Measurements from ENCODE around the gene FBXO28. TPM values are rescaled to one million over a fixed set of nuclear protein-coding genes. Genes with fewer than 3 reads are reported as not detected.
A peak's percentile ranks its signal among the peaks of the same experiment; 100 is the strongest.
"Not testable (repeated sequence)": the region's sequence is repeated elsewhere in the genome, so short reads cannot be mapped to it uniquely, and the experiment has no call there.

Gene FBXO28
- total and polyA plus RNA-seq, 2 experiments from 2014 or later = 14.9 to 31.8 TPM

GRCh38 chr1:224201383-224201782, 87.5 kb downstream of the FBXO28 start:
- Histone ChIP-seq H3F3A (ENCODE audit: insufficient read depth) (peaks cover 33% of the 10 kb centered on the region), H3K9me3 (ENCODE audit: low read depth) (no peaks in the 10 kb centered on the region), H3K4me2 (ENCODE audit: unreplicated experiment) (no peak overlapping the region), H3K36me3 (ENCODE audit: low read depth) (no peaks in the 10 kb centered on the region), H3K79me2 (ENCODE audit: insufficient read depth) (no peaks in the 10 kb centered on the region), H3K27ac (no peak overlapping the region), H3K27me3 (replicated peaks; ENCODE audit: insufficient read depth) (no peaks in the 10 kb centered on the region), H3K9ac (no peak overlapping the region), H3K4me3 (no peak overlapping the region), H3K9me2 (ENCODE audit: insufficient read depth) (no peaks in the 10 kb centered on the region), H2AFZ (no peak overlapping the region), H4K20me1 (ENCODE audit: insufficient read depth) (no peaks in the 10 kb centered on the region), H3K4me1 (ENCODE audit: insufficient read depth) (peaks cover 25% of the 10 kb centered on the region)
- in situ Hi-C loops (cut with MboI) = no loop called here
- no peak for TF ChIP-seq EZH2phosphoT487 (IDR thresholded peaks at IDR 0.05; ENCODE audit: insufficient read depth, low read depth)
- no peak for TF ChIP-seq EZH2 (IDR thresholded peaks at IDR 0.05; ENCODE audit: insufficient read depth, poor library complexity, severe bottlenecking)
- peak; percentile 26 for DNase-seq
- WGBS, 2 experiments (ENCODE audit: low coverage in 1 of 2, low lambda C conversion rate in 2 of 2, missing lambda C conversion rate in 2 of 2) = 85 to 86% methylated on average over 5 of the region's 5 CpGs

GRCh38 chr1:224201853-224202252, 87.9 kb downstream of the FBXO28 start:
- Histone ChIP-seq H3K4me3 (no peak overlapping the region), H2AFZ (no peak overlapping the region), H3K9me3 (ENCODE audit: low read depth) (no peaks in the 10 kb centered on the region), H3K9ac (no peak overlapping the region), H4K20me1 (ENCODE audit: insufficient read depth) (no peaks in the 10 kb centered on the region), H3K36me3 (ENCODE audit: low read depth) (no peaks in the 10 kb centered on the region), H3K27ac (no peak overlapping the region), H3F3A (ENCODE audit: insufficient read depth) (peaks cover 33% of the 10 kb centered on the region), H3K4me1 (ENCODE audit: insufficient read depth) (peaks cover 25% of the 10 kb centered on the region), H3K4me2 (ENCODE audit: unreplicated experiment) (no peak overlapping the region), H3K27me3 (replicated peaks; ENCODE audit: insufficient read depth) (no peaks in the 10 kb centered on the region), H3K79me2 (ENCODE audit: insufficient read depth) (no peaks in the 10 kb centered on the region), H3K9me2 (ENCODE audit: insufficient read depth) (no peaks in the 10 kb centered on the region)
- in situ Hi-C loops (cut with MboI) = no loop called here
- DNase-seq = no peak
- TF ChIP-seq EZH2 (IDR thresholded peaks at IDR 0.05; ENCODE audit: insufficient read depth, poor library complexity, severe bottlenecking) = no peak
- TF ChIP-seq EZH2phosphoT487 (IDR thresholded peaks at IDR 0.05; ENCODE audit: insufficient read depth, low read depth) = no peak
- WGBS, 2 experiments (ENCODE audit: low coverage in 1 of 2, low lambda C conversion rate in 2 of 2, missing lambda C conversion rate in 2 of 2) = 82% methylated on average over 4 of the region's 4 CpGs

- H3K4me3 ChIP-seq = no peak overlapping the region
- peak overlapping the region; percentile 25 for H3K4me2 ChIP-seq (ENCODE audit: unreplicated experiment)
- 57 to 58% methylated on average over 8 of the region's 8 CpGs for WGBS, 2 experiments (ENCODE audit: low coverage in 1 of 2, low lambda C conversion rate in 2 of 2, missing lambda C conversion rate in 2 of 2)
- no peaks in the 10 kb centered on the region for H3K27me3 ChIP-seq (replicated peaks; ENCODE audit: insufficient read depth)
- no peaks in the 10 kb centered on the region for H3K9me2 ChIP-seq (ENCODE audit: insufficient read depth)
- H3K36me3 ChIP-seq (ENCODE audit: low read depth) = no peaks in the 10 kb centered on the region
- H3K9ac ChIP-seq = no peak overlapping the region
- H2AFZ ChIP-seq = no peak overlapping the region
- in situ Hi-C loops (cut with MboI) = no loop called here
- 0 out of 2 replicates have a peak overlapping the region, but pooled peaks have one; percentile 86 for H3K27ac ChIP-seq
- H3K4me1 ChIP-seq (ENCODE audit: insufficient read depth) = peaks cover 25% of the 10 kb centered on the region
- TF ChIP-seq EZH2 (IDR thresholded peaks at IDR 0.05; ENCODE audit: insufficient read depth, poor library complexity, severe bottlenecking) (no peak), EZH2phosphoT487 (IDR thresholded peaks at IDR 0.05; ENCODE audit: insufficient read depth, low read depth) (no peak)
- H4K20me1 ChIP-seq (ENCODE audit: insufficient read depth) = no peaks in the 10 kb centered on the region
- peaks cover 33% of the 10 kb centered on the region for H3F3A ChIP-seq (ENCODE audit: insufficient read depth)
- no peaks in the 10 kb centered on the region for H3K9me3 ChIP-seq (ENCODE audit: low read depth)
- H3K79me2 ChIP-seq (ENCODE audit: insufficient read depth) = no peaks in the 10 kb centered on the region
- peak; percentile 57 for DNase-seq
Measured at GRCh38 chr1:224203243-224204016, 89.5 kb downstream of the FBXO28 start.

- no peaks in the 10 kb centered on the region for H3K9me2 ChIP-seq (ENCODE audit: insufficient read depth)
- H3K9ac ChIP-seq = peak overlapping the region; percentile 77
- peak overlapping the region; percentile 86 for H3K27ac ChIP-seq
- H3K4me2 ChIP-seq (ENCODE audit: unreplicated experiment) = peak overlapping the region; percentile 66
- peaks cover 25% of the 10 kb centered on the region for H3K4me1 ChIP-seq (ENCODE audit: insufficient read depth)
- WGBS, 2 experiments (ENCODE audit: low coverage in 1 of 2, low lambda C conversion rate in 2 of 2, missing lambda C conversion rate in 2 of 2) = 8 to 16% methylated on average over 4 of the region's 4 CpGs
- no peaks in the 10 kb centered on the region for H3K9me3 ChIP-seq (ENCODE audit: low read depth)
- H3K79me2 ChIP-seq (ENCODE audit: insufficient read depth) = no peaks in the 10 kb centered on the region
- H3K27me3 ChIP-seq (replicated peaks; ENCODE audit: insufficient read depth) = no peaks in the 10 kb centered on the region
- peak; percentile 88 for DNase-seq
- no peaks in the 10 kb centered on the region for H4K20me1 ChIP-seq (ENCODE audit: insufficient read depth)
- peaks cover 33% of the 10 kb centered on the region for H3F3A ChIP-seq (ENCODE audit: insufficient read depth)
- in situ Hi-C loops (cut with MboI) = no loop called here
- H2AFZ ChIP-seq = peak overlapping the region; percentile 72
- H3K36me3 ChIP-seq (ENCODE audit: low read depth) = no peaks in the 10 kb centered on the region
- no peak for TF ChIP-seq EZH2 (IDR thresholded peaks at IDR 0.05; ENCODE audit: insufficient read depth, poor library complexity, severe bottlenecking)
- no peak for TF ChIP-seq EZH2phosphoT487 (IDR thresholded peaks at IDR 0.05; ENCODE audit: insufficient read depth, low read depth)
- H3K4me3 ChIP-seq = peak overlapping the region; percentile 50; the same call in 1 of the 2 replicates
Measured at GRCh38 chr1:224205438-224205840, 91.5 kb downstream of the FBXO28 start.

DNA sequence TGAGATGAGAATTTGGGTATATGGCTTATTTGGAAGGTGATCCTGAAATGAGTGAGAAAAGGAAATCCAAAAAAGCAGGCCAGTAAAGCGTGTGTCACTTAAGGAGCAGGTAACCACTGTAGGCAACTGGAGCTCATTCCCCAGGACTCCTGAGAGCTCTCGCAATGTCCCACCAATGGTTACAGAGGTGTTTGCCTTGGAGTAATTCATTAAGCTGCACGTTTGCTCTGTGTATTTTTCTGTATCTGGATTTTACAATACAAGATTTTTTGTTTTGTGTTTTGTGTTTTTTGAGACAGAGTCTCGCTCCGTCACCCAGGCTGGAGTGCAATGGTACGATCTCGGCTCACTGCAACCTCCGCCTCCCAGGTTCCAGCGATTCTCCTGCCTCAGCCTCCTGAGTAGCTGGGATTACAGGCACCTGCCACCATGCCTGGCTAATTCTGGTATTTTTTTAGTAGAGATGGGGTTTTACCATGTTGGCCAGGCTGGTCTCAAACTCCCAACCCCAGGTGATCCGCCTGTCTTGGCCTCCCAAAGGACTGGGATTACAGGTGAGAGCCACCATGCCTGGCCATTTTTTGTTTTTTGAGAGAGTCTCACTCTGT, 92.1 kb downstream of the FBXO28 start:
- H3K79me2 ChIP-seq (ENCODE audit: insufficient read depth); H3K9me2 ChIP-seq (ENCODE audit: insufficient read depth); in situ Hi-C loops (cut with MboI); H3K27me3 ChIP-seq (replicated peaks; ENCODE audit: insufficient read depth); H3K9me3 ChIP-seq (ENCODE audit: low read depth); H3K36me3 ChIP-seq (ENCODE audit: low read depth); H4K20me1 ChIP-seq (ENCODE audit: insufficient read depth); DNase-seq: not testable (repeated sequence)
- H3K4me3 ChIP-seq = peak overlapping the region; percentile 34; the same call in 1 of the 2 replicates
- H3K9ac ChIP-seq = peak overlapping the region; percentile 77
- H3K27ac ChIP-seq = peak overlapping the region; percentile 86
- peaks cover 25% of the 10 kb centered on the region for H3K4me1 ChIP-seq (ENCODE audit: insufficient read depth)
- peak overlapping the region; percentile 66 for H3K4me2 ChIP-seq (ENCODE audit: unreplicated experiment)
- 76 to 80% methylated on average over 10 of the region's 10 CpGs for WGBS, 2 experiments (ENCODE audit: low coverage in 1 of 2, low lambda C conversion rate in 2 of 2, missing lambda C conversion rate in 2 of 2)
- peaks cover 33% of the 10 kb centered on the region for H3F3A ChIP-seq (ENCODE audit: insufficient read depth)
- H2AFZ ChIP-seq = peak overlapping the region; percentile 72
